Measurements from ENCODE around the gene ZNF433.

DNA sequence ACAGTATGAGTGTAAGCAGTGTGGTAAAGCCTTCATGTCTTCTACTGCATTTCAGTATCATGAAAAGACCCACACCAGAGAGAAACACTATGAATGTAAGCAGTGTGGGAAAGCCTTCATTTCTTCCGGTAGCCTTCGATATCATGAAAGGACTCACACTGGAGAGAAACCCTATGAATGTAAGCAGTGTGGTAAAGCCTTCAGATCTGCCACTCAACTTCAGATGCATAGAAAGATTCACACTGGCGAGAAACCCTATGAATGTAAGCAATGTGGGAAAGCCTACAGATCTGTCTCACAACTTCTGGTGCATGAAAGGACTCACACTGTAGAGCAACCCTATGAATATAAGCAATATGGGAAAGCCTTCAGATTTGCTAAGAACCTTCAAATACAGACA is 41.9 kb upstream of the ZNF433 start:
- TF ChIP-seq CTCF (IDR thresholded peaks at IDR 0.05; ENCODE audit: extremely low read depth in 1 of 2, insufficient read depth in 1 of 2, low read depth in 1 of 2, low read length in 2 of 2), result no peak
- TF ChIP-seq POLR2A (IDR thresholded peaks at IDR 0.05; ENCODE audit: low read depth, low read length), result no peak
- TF ChIP-seq, protein P1, sequence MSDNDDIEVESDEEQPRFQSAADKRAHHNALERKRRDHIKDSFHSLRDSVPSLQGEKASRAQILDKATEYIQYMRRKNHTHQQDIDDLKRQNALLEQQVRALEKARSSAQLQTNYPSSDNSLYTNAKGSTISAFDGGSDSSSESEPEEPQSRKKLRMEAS (IDR thresholded peaks at IDR 0.05; ENCODE audit: insufficient read depth, insufficient read length), result no peak
- TF ChIP-seq FOS (IDR thresholded peaks at IDR 0.05; ENCODE audit: borderline replicate concordance, insufficient read depth, low read length), result no peak
- TF ChIP-seq EZH2 (IDR thresholded peaks at IDR 0.05; ENCODE audit: borderline replicate concordance, low read depth, low read length, severe bottlenecking), result no peak
